ACHN (cell line): ENCODE results near the gene MCF2L.

Experiments
- DNase-seq: peaks from one replicate; pipeline ENCODE4 v3.0.0-alpha.2; 2015
- in situ Hi-C: cut with HindIII; loops from 2 replicates; pipeline ENCODE4 v1.10.0; 2017; ENCODE audit warnings: low sequenced_read_pairs, low pct_ligation_motif_present, low pct_unique_long_range_greater_than_20kb

Gene MCF2L

DNA sequence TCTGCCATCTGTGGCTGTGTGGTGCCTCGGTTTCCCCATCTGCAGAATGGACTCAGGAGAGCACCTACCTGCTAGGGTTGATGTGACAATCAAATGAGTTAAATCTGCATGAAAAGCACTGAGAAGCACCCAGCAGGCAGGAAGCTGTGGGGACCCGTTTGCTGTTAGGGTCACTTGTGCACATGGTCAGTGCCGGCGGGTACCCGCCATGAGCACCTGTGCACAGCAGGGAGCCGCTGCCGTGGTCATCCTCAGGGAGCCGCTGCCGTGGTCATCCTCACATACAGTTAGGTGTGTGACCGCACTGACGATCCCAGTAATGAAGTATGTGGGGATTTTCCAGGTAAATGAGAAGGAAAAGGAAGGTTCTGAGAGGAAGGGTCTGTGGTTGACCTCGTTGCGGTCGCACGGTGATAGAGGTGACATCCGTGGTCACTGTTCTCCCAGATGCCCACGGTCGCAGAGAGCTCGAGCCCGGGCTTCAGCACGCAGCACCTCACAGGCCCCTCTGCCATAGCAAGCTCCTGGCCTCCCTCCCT, 6.5 kb downstream of the MCF2L start:
- DNase-seq, result no peak
- in situ Hi-C loops, result no loop called here

DNA sequence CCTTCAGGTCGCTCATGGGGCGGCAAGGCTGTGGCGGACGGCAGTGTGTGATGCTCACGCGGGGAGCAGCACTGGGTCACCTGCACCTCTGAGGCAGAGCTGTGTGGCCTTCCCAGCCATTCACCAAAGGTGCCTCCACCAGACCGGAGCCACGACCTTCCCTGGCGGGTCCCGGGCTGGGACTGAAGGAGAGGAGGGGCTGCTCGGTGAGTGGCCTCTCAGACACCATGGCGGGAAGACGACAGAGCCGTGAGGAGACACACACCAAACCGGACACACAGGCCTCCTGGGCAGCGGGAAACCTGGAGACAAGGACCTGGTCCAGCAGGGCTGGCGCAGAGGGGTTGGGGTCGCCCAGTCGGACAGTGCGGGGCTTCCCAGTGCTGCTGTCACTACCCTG, 7.5 kb downstream of the MCF2L start:
- DNase-seq, result no peak
- in situ Hi-C loops, result no loop called here

DNA sequence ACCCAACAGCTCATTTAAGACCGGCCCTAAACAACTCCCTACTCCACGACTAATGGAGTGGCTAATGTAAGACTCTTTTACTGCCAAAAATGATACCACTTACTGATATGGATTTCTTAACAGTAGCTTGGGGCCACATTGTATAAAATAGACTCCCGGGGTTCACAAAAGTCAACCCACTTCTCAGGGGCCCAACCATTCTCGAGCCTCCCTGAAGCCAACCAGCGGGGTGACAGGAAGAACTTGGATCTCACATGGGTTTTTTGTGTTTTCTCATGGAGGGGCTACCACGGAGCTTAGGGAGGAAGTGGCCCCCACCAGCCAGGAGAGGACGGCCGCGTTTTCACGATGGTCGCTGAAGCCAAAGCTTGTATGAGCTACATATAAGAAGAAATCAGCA, 8.1 kb downstream of the MCF2L start:
- in situ Hi-C loops, result no loop called here
- no peak for DNase-seq

DNA sequence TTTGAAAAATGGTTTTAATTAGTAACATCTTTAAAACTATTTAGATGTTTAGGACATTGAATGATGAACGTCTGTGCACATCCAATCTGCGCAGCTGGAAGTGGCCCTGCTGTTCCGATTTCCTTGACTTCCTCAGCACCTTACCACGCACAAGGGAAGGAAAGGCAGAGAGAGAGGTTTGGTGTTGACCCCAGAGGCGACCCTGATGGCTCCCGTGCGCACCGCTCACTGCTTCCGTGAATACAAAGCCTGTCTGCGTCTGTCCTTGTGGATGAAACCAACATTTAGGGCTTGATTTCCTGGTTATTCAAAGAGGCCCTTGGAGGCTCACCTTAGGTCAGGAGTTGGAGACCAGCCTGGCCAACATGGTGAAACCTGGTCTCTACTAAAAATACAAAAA, 8.5 kb downstream of the MCF2L start:
- DNase-seq, result no peak
- in situ Hi-C loops, result no loop called here

DNA sequence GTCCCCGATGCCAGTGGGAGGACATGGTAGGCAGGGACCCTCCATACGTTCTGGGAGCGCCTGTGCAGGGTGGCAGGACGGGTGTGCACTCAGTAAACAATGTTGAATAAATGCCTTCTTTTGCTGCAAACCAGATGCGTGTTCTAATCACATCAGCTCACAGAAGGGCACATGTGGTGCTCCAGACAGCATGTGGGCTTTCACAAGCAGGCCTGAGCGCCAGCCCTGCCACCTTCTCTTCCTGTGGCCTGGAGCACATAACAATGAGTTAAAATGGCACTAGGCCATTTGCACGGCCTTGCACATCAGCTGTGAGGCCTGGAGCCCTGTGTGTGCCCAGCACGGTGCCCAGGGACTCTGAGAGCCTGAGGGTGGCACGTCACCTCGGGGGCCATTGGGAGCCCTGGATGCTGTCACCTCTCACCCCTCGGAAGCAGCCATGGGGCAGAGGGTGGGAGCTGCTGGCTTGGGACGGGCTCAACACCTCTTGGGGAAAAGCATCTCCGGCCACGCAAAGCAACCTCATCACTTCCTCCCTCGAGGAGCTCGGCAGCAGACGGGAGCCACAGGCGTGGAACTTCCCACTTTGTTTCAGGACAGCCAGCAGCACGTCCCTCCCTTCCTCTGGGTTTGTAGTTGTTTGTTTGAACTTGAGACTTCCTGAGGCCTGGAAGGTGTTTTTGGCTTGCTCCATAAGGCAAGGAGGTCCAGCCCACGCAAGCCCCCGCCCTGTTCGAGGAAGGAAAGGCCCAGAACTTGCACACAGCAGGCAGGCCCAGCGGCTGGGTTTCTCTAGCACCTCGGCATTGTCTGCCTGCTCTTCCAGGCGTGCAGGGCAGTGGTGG, 9.8 kb downstream of the MCF2L start:
- in situ Hi-C loops, result no loop called here
- no peak for DNase-seq

DNA sequence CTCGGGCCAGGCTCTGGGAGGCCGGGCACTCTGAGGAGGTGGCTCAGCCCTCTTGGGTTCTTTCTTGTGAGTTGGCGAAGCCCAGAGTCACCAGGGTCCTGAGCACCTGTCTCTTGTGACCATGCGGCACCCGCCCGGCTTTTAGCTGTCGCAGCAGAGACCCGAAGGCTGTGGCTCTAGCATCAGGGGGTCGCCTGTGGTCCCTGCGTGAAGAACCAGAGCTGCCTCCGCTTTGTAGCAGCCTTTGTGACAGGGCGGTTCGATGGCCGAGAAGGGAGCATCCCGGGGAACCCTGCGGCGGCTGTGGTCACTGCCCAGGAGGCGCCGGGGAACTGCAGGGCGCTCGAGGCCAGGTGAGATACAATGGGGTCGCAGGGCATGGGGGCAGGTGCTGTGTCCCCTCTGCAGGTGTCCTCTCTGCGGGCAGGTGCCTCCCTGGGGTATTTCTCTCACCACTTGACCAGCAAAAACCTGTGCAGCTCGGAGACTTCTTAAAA, 10.4 kb downstream of the MCF2L start:
- no peak for DNase-seq
- in situ Hi-C loops, result no loop called here

DNA sequence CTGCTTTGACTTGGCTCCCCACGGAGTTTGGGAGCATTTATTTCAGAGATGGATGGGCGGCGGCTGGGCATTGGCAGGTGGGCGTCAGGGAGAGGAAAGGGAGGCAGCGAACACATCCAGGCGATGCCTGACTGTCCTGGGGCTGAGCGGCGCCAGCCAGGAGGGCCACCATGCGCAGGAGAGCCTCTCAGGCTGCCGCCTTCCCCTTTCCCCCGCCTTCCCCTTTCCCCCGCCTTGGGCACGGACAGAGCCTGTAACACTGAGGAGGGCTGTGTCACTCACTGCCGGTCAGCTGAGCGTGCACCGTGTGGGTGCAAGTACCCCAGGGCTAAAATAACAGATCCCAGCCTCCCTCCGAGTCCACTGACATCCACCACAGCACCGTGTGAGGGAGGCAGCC, 11.4 kb downstream of the MCF2L start:
- in situ Hi-C loops, result no loop called here
- no peak for DNase-seq

DNA sequence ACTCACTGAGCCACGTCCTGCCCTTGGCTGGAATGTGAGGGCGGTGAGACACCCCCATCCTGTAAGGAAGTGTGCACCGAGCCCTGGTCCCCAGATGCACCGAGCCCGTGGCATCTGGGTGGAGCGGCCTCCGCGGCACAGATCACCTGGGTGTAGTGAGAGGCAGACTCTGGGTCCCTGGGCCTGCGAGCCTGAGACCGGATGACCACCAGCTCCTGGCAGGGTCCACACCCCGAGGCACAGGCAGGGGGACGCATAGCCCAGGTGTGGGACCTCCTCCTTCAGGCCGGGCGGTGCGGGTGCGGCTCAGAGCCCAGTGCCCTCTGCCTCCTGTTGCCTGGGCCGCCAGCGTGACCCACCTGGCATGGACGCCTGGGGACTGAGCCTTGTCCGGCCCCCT, 12.4 kb downstream of the MCF2L start:
- DNase-seq, result no peak
- in situ Hi-C loops, result no loop called here

DNA sequence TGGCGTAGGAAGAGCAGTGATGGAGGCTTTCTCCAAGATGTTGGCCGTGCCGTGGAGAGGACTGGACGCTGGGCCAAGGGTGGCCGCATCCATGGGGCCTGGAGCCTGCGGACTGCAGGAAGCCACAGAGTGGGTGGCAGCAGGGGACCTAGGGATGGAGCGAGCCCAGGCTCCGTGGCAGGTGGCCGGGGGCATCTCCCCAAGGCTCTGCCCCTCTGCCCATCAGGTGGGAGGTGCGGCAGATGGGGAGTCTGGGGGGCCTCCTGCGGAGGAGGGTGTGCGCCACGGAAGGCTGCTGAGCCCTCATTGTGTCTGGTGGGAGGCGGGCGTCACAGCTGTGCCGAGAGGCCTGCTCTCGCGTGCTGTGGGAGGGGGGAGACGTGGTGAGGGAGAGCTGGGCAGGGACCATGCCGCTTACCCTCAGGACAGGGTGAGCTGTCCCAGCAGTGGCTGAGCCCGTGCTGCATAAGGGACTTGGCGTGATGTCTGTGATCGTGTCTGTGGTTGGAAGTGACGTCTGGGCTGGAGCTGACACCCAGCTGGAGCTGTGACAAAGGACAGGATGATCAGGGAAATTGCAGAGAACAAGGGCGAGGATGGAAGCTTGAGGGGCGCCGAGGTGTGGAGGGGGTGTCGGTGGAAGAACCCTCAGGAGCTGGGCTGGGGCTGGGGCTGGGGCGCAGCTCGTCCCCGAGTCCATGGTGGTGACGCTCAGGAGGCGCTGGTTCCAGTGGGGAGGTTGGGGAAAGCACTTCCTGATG, 13.4 kb downstream of the MCF2L start:
- DNase-seq, result no peak
- in situ Hi-C loops, result no loop called here

DNA sequence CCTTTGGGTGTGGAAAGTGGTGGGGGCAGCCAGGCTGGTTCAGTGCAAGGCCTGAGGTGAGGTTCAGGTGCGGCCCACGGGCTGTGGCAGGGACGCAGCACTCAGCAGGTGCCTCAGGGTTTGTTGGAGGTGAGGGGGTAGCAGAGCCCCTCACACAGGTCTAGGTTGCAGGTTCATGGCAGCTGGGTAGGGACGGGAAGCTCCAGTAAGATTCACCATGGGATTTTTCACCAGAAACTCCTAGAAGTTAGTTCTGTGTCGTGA, 14.0 kb downstream of the MCF2L start:
- in situ Hi-C loops, result no loop called here
- DNase-seq, result no peak

DNA sequence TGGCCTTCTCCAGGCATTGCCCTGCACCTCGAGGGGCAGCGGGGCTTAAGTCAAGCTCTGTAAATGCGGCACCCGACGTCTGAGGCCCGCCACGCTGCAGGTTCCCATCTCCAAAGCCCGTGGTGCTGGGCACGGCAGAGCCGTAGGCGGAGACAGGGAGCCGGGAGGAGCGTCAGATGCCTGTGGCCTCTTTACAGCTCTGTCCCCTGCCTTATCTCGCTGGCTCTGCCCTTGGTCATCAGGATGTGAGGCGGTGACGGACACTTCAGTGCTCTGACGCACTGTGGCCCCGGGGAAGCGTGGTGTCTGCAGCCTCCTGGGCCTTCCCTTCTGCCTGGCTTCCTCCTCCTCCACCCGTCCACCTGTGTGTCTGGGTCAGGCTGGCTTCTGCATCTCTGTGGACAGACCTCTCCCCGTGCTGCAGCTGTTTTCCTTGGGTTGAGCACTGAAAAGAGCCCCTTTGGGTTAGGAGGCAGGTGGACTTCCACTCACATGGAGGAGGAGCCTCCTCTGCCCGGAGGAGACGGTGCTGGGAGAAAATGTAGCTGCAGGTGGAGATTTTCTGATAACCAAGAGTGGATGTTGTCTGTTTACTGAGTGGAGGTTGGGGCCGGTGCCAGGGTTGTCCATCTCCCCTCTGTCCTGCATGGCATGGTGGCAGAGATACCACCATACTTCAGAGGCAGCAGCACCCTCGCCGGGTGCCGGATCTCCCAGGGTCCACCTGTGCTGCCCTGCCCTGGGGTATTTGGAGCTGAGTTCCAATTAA, 14.6 kb downstream of the MCF2L start:
- DNase-seq, result no peak
- in situ Hi-C loops, result no loop called here

DNA sequence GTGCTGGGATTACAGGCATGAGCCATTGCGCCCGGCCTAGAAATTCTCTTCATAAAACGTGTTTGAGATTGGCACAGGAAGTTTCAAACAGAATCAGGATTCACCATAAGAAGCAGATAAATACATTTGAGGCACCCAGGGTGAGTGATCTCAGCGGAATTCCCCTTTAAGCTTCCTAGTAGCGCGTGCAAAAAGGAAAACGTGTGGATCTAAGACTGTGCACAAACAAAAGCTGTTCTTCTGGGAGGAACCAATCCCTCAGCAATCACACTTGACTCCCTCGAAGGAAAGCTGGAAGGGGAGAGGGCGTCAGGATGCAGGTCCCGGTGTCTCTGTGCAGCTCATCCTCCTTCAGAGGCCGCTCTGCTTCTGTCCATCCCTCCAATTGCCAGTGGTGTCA, 15.5 kb downstream of the MCF2L start:
- in situ Hi-C loops, result no loop called here

DNA sequence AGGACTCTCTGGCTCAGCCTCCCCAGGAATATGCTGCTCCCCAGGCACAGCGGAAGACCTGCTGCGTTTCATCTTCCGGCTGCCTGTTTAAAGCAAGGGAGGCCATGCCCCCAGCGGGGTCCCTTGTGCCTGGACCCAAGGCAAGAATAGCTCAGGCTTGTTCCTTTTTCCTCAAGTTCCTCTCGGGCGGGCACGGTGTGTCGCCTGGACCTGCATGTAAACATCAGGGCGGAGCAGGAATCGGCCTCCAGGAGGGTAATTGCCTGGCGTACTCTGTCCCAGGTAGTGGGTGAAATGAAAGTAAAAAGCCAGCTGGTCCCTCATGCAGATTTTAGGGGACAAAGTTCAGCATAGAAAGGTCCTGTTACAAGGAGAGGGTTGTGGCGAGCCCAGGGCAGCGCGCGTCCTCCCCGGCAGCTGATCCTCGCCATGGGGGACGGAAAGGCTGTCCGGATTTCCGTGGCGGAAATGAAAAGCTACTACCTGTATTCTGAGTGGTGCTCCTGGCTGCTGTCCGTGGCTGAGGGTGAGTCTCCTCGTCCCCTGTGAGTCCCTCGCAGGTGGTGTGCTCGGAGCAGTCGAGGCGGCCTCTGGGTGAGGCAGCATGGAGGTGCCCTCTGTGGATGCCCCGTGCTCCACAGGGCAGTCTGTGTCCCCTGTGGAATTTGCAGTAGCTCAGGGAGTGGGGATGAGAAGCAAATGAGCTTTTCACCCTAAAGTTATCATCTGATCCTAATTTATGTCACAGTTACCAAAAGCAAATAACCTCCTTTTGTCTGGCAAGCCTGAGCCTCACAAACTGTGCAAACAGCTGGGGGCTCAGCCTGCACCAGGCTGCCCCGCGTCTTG, 16.2 kb downstream of the MCF2L start:
- in situ Hi-C loops, result no loop called here
- no peak for DNase-seq

More for the DNA sequence above, 15.5 kb downstream of the MCF2L start:
- DNase-seq, result no peak

DNA sequence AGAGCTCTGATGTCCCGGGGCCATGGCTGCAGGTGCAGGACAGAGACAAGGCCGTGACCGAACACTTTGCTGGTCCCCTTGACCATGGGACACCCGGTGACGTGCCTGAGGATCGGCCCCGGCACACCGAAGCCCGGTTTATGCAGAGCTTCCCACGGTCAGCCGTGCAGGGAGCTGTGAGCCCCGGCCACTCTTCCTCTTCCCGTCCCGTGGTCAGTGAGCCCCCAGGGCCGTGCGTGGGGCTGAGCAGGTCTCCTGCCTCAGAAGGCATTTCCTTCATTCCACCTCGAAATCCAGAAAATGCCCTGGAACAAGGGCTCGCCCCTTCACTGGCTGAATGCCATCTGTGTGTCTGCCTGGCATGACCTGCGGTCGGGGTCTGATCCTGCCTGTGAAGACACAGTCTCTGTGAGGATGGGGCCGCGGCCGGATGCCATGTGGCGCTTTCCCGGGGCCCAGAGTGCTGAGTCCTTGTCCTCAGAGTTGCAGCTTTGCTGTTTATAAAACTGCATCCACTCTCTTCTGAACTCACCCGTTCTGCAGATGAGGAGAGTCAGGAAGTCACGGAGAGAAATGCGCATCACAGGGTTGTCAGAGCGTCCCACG, 16.9 kb downstream of the MCF2L start:
- in situ Hi-C loops, result no loop called here
- DNase-seq, result no peak

DNA sequence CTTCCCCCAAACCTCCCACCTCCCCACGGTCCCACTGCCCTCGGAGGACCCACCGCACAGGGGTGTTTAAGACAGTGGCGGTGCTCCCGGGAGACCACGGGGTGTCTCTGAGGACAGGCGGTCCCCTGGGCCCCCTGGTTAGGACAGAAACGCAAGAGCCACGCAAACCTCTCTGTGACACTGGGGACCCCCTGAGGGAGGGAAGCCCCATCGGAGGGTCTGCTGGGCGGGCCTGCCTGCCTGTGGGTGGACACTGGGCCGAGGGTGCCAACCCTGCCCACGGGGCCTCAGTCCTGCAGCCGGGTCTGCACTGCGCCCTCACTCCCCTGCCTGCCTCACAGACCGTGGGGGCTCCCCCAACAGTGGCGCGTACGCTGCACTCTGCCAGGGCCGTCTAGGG, 17.5 kb downstream of the MCF2L start:
- in situ Hi-C loops, result no loop called here
- no peak for DNase-seq

DNA sequence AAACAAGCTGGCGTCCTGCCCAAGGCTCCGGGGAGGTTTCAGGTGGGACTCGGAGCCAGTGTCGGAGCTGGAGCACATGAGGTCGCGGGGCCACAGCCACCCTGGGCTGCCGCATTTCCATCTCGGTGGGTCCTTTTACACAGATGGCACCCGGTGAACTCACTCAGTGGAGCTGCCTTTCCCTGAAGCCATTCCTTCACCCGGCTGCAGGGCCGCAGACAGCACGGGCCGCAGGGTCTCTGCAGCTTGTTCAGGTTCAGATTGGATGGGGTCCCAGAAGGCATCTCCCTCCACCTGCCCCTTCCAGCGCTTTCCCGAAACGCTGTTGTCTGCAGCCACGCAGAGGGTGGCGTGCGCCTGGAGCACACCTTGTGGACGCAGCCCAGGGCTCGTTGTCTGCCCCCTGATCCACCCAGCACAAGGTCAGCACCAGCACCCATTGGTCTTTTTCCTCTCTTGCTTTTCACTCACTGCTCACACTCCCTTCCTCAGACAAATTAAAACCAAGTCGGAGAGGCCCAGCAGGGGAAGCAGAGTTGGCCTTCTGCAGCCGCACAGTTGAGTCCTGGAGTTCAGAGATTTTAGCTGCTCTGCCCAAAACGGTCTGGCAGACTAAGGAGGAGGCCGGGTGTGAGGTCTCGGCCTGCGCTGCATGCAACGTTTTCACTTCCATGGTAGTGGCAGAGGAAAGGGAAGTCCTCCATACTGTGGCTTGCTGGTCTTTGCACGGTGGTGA, 18.1 kb downstream of the MCF2L start:
- DNase-seq, result no peak
- in situ Hi-C loops, result no loop called here

DNA sequence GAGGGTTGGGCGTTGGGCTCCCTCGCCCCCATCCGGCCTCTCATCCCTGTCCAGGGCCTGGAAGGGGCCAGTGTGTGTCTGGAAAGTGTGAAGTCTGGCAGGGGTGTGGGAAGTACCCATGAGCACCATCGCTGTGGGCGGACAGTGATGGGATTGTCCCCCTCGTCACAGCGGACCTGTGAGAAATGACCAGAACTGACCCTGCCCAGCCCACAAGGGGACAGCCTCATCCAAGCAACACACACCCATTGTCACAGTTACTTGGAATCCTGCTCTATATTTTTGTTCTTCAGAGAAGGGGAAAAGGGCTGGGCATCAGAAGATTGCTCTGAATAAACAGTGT, 18.6 kb downstream of the MCF2L start:
- no peak for DNase-seq
- in situ Hi-C loops, result no loop called here
